Neural cell (in vitro differentiated cells): ENCODE measurements around the gene ENDOD1. TPM values are rescaled to one million over a fixed set of nuclear protein-coding genes. Genes with fewer than 3 reads are reported as not detected.

ENCODE experiments used
- H2AFZ ChIP-seq: fragments of 200-600, 300-800 bp; sonication (generic), shearing (Covaris generic); 2 replicates; pipeline ENCODE4 v1.6.0; 2014; ENCODE audit warnings: low read depth, mild to moderate bottlenecking, antibody characterized with exemption, low read length, moderate library complexity
- H3F3A ChIP-seq: fragments of 200-600 bp; shearing (Covaris generic); 2 replicates; pipeline ENCODE4 v1.6.1; 2016; ENCODE audit warnings: mild to moderate bottlenecking, moderate library complexity, mixed read lengths, antibody characterized with exemption, low read length; ENCODE audit not compliant: insufficient read depth, poor library complexity, severe bottlenecking
- H3K27ac ChIP-seq: fragments of 200-600, 300-800 bp; sonication (generic), shearing (Covaris generic); 2 replicates; pipeline ENCODE4 v1.5.1; 2014; ENCODE audit warnings: mild to moderate bottlenecking, low read length, moderate library complexity
- H3K27me3 ChIP-seq: fragments of 300-800, 200-600 bp; sonication (generic), shearing (Covaris generic); 2 replicates; pipeline ENCODE4 v1.6.0; 2014; ENCODE audit warnings: mild to moderate bottlenecking, low read depth, low read length, moderate library complexity; ENCODE audit not compliant: insufficient read depth
- H3K36me3 ChIP-seq: fragments of 300-800, 200-600 bp; sonication (generic), shearing (Covaris generic); 2 replicates; pipeline ENCODE4 v1.5.1; 2014; ENCODE audit warnings: mild to moderate bottlenecking, antibody characterized with exemption, low read length, moderate library complexity; ENCODE audit not compliant: insufficient read depth
- H3K4me2 ChIP-seq: fragments of 300-800, 200-600 bp; sonication (generic), shearing (Covaris generic); 2 replicates; pipeline ENCODE4 v1.6.0; 2014; ENCODE audit warnings: mild to moderate bottlenecking, low read length
- H3K4me3 ChIP-seq: fragments of 300-800, 200-600 bp; sonication (generic), shearing (Covaris generic); 2 replicates; pipeline ENCODE4 v1.5.1; 2014; ENCODE audit warnings: mild to moderate bottlenecking, low read length, moderate library complexity
- H3K79me2 ChIP-seq: fragments of 200-600 bp; shearing (Covaris generic); replicated peaks from 2 replicates; pipeline ENCODE4 v1.6.0; 2014; ENCODE audit warnings: mild to moderate bottlenecking, low read length, moderate library complexity; ENCODE audit not compliant: insufficient read depth
- H3K9ac ChIP-seq: fragments of 300-800, 200-600 bp; sonication (generic), shearing (Covaris generic); 2 replicates; pipeline ENCODE4 v1.6.1; 2016; ENCODE audit warnings: mild to moderate bottlenecking, low read length, mixed read lengths
- H3K9me2 ChIP-seq: fragments of 200-600 bp; shearing (Covaris generic); 2 replicates; pipeline ENCODE4 v1.6.1; 2016; ENCODE audit warnings: mild to moderate bottlenecking, low read length, mixed read lengths; ENCODE audit not compliant: insufficient read depth
- H3K9me3 ChIP-seq: fragments of 200-600, 300-800 bp; sonication (generic), shearing (Covaris generic); 2 replicates; pipeline ENCODE4 v1.6.1; 2016; ENCODE audit warnings: mild to moderate bottlenecking, mixed run types, low read length, moderate library complexity, mixed read lengths
- H4K20me1 ChIP-seq: fragments of 200-600 bp; shearing (Covaris generic); 2 replicates; pipeline ENCODE4 v1.6.1; 2016; ENCODE audit warnings: mild to moderate bottlenecking, mixed run types; ENCODE audit not compliant: insufficient read depth
- CTCF ChIP-seq: fragments of 450-650 bp; IDR thresholded peaks from 2 replicates; pipeline ENCODE4 v1.5.1; 2014; ENCODE audit warnings: antibody characterized with exemption, mild to moderate bottlenecking, moderate library complexity; ENCODE audit not compliant: poor library complexity, severe bottlenecking
- EP300 ChIP-seq: fragments of 450-650 bp; conservative IDR thresholded peaks from 2 replicates; pipeline ENCODE4 v1.6.1; 2014; ENCODE audit warnings: antibody characterized with exemption, mild to moderate bottlenecking, moderate library complexity; ENCODE audit not compliant: poor library complexity, severe bottlenecking
- EZH2 ChIP-seq: fragments of 200-600, 300-800 bp; shearing (Covaris generic), sonication (generic); IDR thresholded peaks from 2 replicates; pipeline ENCODE4 v1.6.1; 2014; ENCODE audit warnings: antibody characterized with exemption, low read length, borderline replicate concordance, mild to moderate bottlenecking; ENCODE audit not compliant: insufficient read depth, poor library complexity, severe bottlenecking
- MXI1 ChIP-seq: fragments of 450-650 bp; conservative IDR thresholded peaks from 2 replicates; pipeline ENCODE4 v1.6.1; 2014; ENCODE audit warnings: antibody characterized with exemption, mild to moderate bottlenecking; ENCODE audit not compliant: poor library complexity, severe bottlenecking
- POLR2AphosphoS5 ChIP-seq: IDR thresholded peaks from 2 replicates; pipeline ENCODE4 v1.6.1; 2012
- RAD21 ChIP-seq: fragments of 450-650 bp; conservative IDR thresholded peaks from 2 replicates; pipeline ENCODE4 v1.6.1; 2014; ENCODE audit warnings: antibody characterized with exemption, mild to moderate bottlenecking, moderate library complexity
- REST ChIP-seq: IDR thresholded peaks from 2 replicates; pipeline ENCODE4 v1.6.1; 2012; ENCODE audit warnings: borderline replicate concordance
- SMC3 ChIP-seq: fragments of 450-650 bp; conservative IDR thresholded peaks from 2 replicates; pipeline ENCODE4 v1.6.1; 2014; ENCODE audit warnings: antibody characterized with exemption, mild to moderate bottlenecking, moderate library complexity; ENCODE audit not compliant: poor library complexity
- TAF1 ChIP-seq: IDR thresholded peaks from 2 replicates; pipeline ENCODE4 v1.6.1; 2012; ENCODE audit warnings: low read depth
- polyA plus RNA-seq: library from polyadenylated mRNA; depleted of rRNA; stranded (reverse); fragments of >200 nt; gene quantifications from 2 replicates; pipeline ENCODE4 v1.2.3, GENCODE V29; 2014

ENDOD1 gene
- polyA plus RNA-seq, 1 donor from 2014 or later: 4.9 TPM

- Histone ChIP-seq H3K36me3 (no peaks in the 10 kb centered on the region), H3K4me2 (no peak overlapping the region), H3K27ac (no peak overlapping the region), H3K4me3 (no peak overlapping the region), H3F3A (no peaks in the 10 kb centered on the region), H3K9me2 (no peaks in the 10 kb centered on the region), H3K9ac (no peak overlapping the region), H3K79me2 (no peaks in the 10 kb centered on the region), H3K27me3 (no peaks in the 10 kb centered on the region), H2AFZ (no peak overlapping the region), H4K20me1 (no peaks in the 10 kb centered on the region), H3K9me3 (no peaks in the 10 kb centered on the region)
- TF ChIP-seq CTCF: no peak
- TF ChIP-seq RAD21: no peak
- TF ChIP-seq EP300: no peak
- TF ChIP-seq POLR2AphosphoS5: no peak
- no peak for TF ChIP-seq TAF1
- no peak for TF ChIP-seq EZH2
- no peak for TF ChIP-seq SMC3
- TF ChIP-seq REST: no peak
- TF ChIP-seq MXI1: no peak
Measured at GRCh38 chr11:95076981-95077380, 12.7 kb upstream of the ENDOD1 start.

GRCh38 chr11:95078526-95078925 is 11.1 kb upstream of the ENDOD1 start:
- TF ChIP-seq CTCF (no peak), EZH2 (no peak), TAF1 (no peak), MXI1 (no peak), POLR2AphosphoS5 (no peak), SMC3 (no peak), REST (no peak)
- Histone ChIP-seq H3K4me3 (no peak overlapping the region), H3K27me3 (no peaks in the 10 kb centered on the region), H3K79me2 (no peaks in the 10 kb centered on the region), H2AFZ (no peak overlapping the region), H3K36me3 (no peaks in the 10 kb centered on the region), H3K9me2 (no peaks in the 10 kb centered on the region), H3K9ac (no peak overlapping the region), H3F3A (no peaks in the 10 kb centered on the region), H3K4me2 (no peak overlapping the region), H3K27ac (no peak overlapping the region), H3K9me3 (no peaks in the 10 kb centered on the region), H4K20me1 (no peaks in the 10 kb centered on the region)
